ENCODE results near the gene STARD7. TPM values are rescaled to one million over a fixed set of nuclear protein-coding genes. Genes with fewer than 3 reads are reported as not detected.
A peak's percentile ranks its signal among the peaks of the same experiment; 100 is the strongest.

The STARD7 gene
- total and polyA plus RNA-seq, 9 of the 15 experiments (the other 6 are each of a cell fraction or from before 2014, with no cell fraction given): 90.9 to 196 (median 145) TPM

- TF ChIP-seq NCOA1 (IDR thresholded peaks at IDR 0.05; ENCODE audit: low read depth): no peak
- no peak for TF ChIP-seq HINFP (tag; conservative IDR thresholded peaks at IDR 0.05; ENCODE audit: low read depth)
- TF ChIP-seq ZSCAN32 (CRISPR knock-in tag; IDR thresholded peaks at IDR 0.05): no peak
- TF ChIP-seq ZNF655 (CRISPR knock-in tag; IDR thresholded peaks at IDR 0.05): no peak
- TF ChIP-seq NCOA2 (IDR thresholded peaks at IDR 0.05; ENCODE audit: partially characterized antibody in 2 of 2): no peak
- peaks cover 22 to 42% of the 10 kb centered on the region in 2 experiments for H3K4me1 ChIP-seq (replicated peaks in 1 of 2; ENCODE audit: control insufficient read depth in 2 of 2, insufficient read depth in 2 of 2, low read length in 2 of 2)
- in situ Hi-C loops (cut with MboI) (no loop called here), intact Hi-C loops (cut with micrococcal nuclease) (no loop called here)
- POLR2A ChIA-PET: no interaction called here
- CTCF ChIA-PET (ENCODE audit: low intra/inter-chr PET ratio): no interaction called here
- H3K4me3 ChIP-seq: no peak within 1 kb of the TSS
- DNase-seq (ENCODE audit: extremely low read depth in 1 of 4, low spot score in 3 of 4) (no peak), ATAC-seq (no peak), FAIRE-seq (no peak)
- H3K9me1 ChIP-seq (ENCODE audit: control insufficient read depth, insufficient read depth, low read length): no peaks in the 10 kb centered on the region
- H3K27me3 ChIP-seq (ENCODE audit: control insufficient read depth in 2 of 2, insufficient read depth in 2 of 2, low read length in 2 of 2): peaks cover 0 to 12% of the 10 kb centered on the region in 2 experiments; a peak in 2 of 5 replicates
- H3K9ac ChIP-seq (ENCODE audit: insufficient read depth in 1 of 2, low read depth in 2 of 2, low read length in 2 of 2): peak within 1 kb of the TSS in 1 of 2 experiments; percentile 88; a peak in 2 of 4 replicates
- no peaks in the 10 kb centered on the region for H3K36me3 ChIP-seq (ENCODE audit: control insufficient read depth, insufficient read depth, low read length)
- H3K9me3 ChIP-seq (replicated peaks; ENCODE audit: control insufficient read depth, insufficient read depth, low read depth, low read length): no peaks in the 10 kb centered on the region
- H4K20me1 ChIP-seq (replicated peaks; ENCODE audit: control insufficient read depth, insufficient read depth, low read length): no peaks in the 10 kb centered on the region
- H3K79me2 ChIP-seq (ENCODE audit: control insufficient read depth, insufficient read depth, low read length): no peaks in the 10 kb centered on the region
- BruUV-seq (replicated peaks): no TSS peak
- 88% methylated on average over 21 of the region's 94 CpGs for WGBS (ENCODE audit: insufficient coverage, low coverage, missing lambda C conversion rate)
- 0 out of 2 replicates have a peak within 1 kb of the TSS, but pooled peaks have one; percentile 6 for H3K4me2 ChIP-seq (ENCODE audit: insufficient read depth, low read length)
- no peak within 1 kb of the TSS for H3K27ac ChIP-seq (ENCODE audit: extremely low read depth, low read depth, low read length)
- H2AFZ ChIP-seq (ENCODE audit: low read depth, low read length): peak within 1 kb of the TSS; percentile 73
Measured at GRCh38 chr2:96145036-96145847, 63.4 kb downstream of the STARD7 start, which contains the start of gene DUSP2. DUSP2 (minus strand) TSS chr2:96145440; CDS start chr2:96145354, 86 bp downstream.

All from K562 (cell line).